ENCODE results near the gene SLC12A5.
A peak's percentile ranks its signal among the peaks of the same experiment; 100 is the strongest.

Gene SLC12A5

DNA sequence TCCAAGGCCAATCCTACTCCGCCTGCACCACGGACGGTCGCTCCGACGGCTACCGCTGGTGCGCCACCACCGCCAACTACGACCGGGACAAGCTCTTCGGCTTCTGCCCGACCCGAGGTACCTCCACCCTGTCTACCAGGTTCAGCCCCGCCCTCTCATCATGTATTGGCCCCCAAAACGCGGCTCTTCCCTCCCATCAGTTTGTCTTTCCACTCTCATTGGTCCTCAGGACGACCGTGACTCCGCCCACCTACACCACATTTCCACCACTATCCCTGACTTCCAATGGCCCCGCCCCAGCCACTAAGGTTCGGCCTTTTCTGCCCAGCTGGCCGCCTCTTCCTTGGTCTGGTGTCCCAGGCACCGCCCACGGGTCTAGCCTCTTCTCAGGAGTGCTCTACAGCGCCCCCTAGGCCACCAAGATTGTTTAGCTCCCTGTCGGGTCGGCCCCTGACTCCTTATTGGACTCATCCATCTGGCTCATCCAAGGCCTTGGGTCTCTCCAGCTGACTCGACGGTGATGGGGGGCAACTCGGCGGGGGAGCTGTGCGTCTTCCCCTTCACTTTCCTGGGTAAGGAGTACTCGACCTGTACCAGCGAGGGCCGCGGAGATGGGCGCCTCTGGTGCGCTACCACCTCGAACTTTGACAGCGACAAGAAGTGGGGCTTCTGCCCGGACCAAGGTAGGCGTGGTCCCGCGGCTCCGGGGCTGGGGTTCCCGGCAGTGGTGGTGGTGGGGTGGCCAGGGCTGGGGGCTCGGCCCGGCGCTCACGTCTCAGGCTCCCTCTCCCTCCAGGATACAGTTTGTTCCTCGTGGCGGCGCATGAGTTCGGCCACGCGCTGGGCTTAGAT, 17.2 kb upstream of the SLC12A5 start:
- H3K9me3 Mint-ChIP-seq, result no peaks in the 10 kb centered on the region
- H3K27me3 Mint-ChIP-seq, result peaks cover 73% of the 10 kb centered on the region
- H3K27ac Mint-ChIP-seq (ENCODE audit: low read depth), result peak overlapping the region; percentile 59
- H3K36me3 Mint-ChIP-seq (ENCODE audit: insufficient read depth), result peaks cover 18% of the 10 kb centered on the region
- H3K4me3 Mint-ChIP-seq, result peak overlapping the region; percentile 57
- H3K4me1 Mint-ChIP-seq, result peaks cover 54% of the 10 kb centered on the region
- no peak for DNase-seq (ENCODE audit: low spot score in 2 of 2)
- no peak for ATAC-seq (replicated peaks; ENCODE audit: extremely low read depth, poor library complexity, severe bottlenecking)

DNA sequence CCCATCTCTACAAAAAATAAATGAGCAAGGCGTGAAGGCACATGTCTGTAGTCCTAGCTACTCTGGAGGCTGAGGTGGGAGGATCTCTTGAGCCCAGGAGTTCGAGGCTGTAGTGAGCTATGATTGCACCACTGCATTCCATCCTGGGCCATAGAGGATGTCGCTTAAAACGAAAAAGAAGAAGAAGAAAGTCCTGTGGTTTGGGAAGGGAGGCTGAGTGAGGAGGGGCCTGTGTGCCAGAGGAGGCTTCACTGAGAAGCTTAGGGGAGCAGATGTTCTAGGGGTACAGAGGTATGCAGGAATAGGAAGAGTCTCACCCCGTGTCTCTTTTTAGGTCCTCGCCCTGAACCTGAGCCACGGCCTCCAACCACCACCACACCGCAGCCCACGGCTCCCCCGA, 16.1 kb upstream of the SLC12A5 start:
- no peaks in the 10 kb centered on the region for H3K9me3 Mint-ChIP-seq
- H3K27ac Mint-ChIP-seq (ENCODE audit: low read depth), result no peak overlapping the region
- peaks cover 78% of the 10 kb centered on the region for H3K27me3 Mint-ChIP-seq
- H3K36me3 Mint-ChIP-seq (ENCODE audit: insufficient read depth), result peaks cover 18% of the 10 kb centered on the region
- H3K4me1 Mint-ChIP-seq, result peaks cover 54% of the 10 kb centered on the region
- ATAC-seq (replicated peaks; ENCODE audit: extremely low read depth, poor library complexity, severe bottlenecking), result no peak
- no peak for DNase-seq (ENCODE audit: low spot score in 2 of 2)
- H3K4me3 Mint-ChIP-seq, result no peak overlapping the region

DNA sequence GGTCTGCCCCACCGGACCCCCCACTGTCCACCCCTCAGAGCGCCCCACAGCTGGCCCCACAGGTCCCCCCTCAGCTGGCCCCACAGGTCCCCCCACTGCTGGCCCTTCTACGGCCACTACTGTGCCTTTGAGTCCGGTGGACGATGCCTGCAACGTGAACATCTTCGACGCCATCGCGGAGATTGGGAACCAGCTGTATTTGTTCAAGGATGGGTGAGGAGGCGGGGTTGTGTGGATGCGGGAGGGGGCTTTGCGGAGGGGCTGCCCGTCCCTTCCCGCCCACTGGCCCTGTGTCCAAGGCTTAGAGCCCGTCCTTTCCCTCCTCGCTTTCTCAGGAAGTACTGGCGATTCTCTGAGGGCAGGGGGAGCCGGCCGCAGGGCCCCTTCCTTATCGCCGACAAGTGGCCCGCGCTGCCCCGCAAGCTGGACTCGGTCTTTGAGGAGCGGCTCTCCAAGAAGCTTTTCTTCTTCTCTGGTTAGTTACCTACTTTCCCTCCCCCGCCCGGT, 15.6 kb upstream of the SLC12A5 start:
- peak overlapping the region; percentile 38 for H3K4me3 Mint-ChIP-seq
- peaks cover 82% of the 10 kb centered on the region for H3K27me3 Mint-ChIP-seq
- ATAC-seq (replicated peaks; ENCODE audit: extremely low read depth, poor library complexity, severe bottlenecking) (no peak), DNase-seq (ENCODE audit: low spot score in 2 of 2) (no peak)
- peaks cover 54% of the 10 kb centered on the region for H3K4me1 Mint-ChIP-seq
- peaks cover 18% of the 10 kb centered on the region for H3K36me3 Mint-ChIP-seq (ENCODE audit: insufficient read depth)
- no peaks in the 10 kb centered on the region for H3K9me3 Mint-ChIP-seq
- no peak overlapping the region for H3K27ac Mint-ChIP-seq (ENCODE audit: low read depth)

GRCh38 chr20:46013829-46014516, 15.0 kb upstream of the SLC12A5 start:
- peak; percentile 67 for ATAC-seq (replicated peaks; ENCODE audit: extremely low read depth, poor library complexity, severe bottlenecking)
- H3K9me3 Mint-ChIP-seq, result no peaks in the 10 kb centered on the region
- H3K27ac Mint-ChIP-seq (ENCODE audit: low read depth), result no peak overlapping the region
- DNase-seq (ENCODE audit: low spot score in 2 of 2), result peak; percentile 40 to 56
- peaks cover 21% of the 10 kb centered on the region for H3K36me3 Mint-ChIP-seq (ENCODE audit: insufficient read depth)
- H3K27me3 Mint-ChIP-seq, result peaks cover 82% of the 10 kb centered on the region
- peak overlapping the region; percentile 38 for H3K4me3 Mint-ChIP-seq
- peaks cover 50% of the 10 kb centered on the region for H3K4me1 Mint-ChIP-seq

GRCh38 chr20:46014517-46015396, 14.3 kb upstream of the SLC12A5 start:
- peaks cover 21% of the 10 kb centered on the region for H3K36me3 Mint-ChIP-seq (ENCODE audit: insufficient read depth)
- peak overlapping the region; percentile 38 for H3K4me3 Mint-ChIP-seq
- peaks cover 76% of the 10 kb centered on the region for H3K27me3 Mint-ChIP-seq
- H3K27ac Mint-ChIP-seq (ENCODE audit: low read depth), result no peak overlapping the region
- peaks cover 42% of the 10 kb centered on the region for H3K4me1 Mint-ChIP-seq
- H3K9me3 Mint-ChIP-seq, result no peaks in the 10 kb centered on the region
- no peak for DNase-seq (ENCODE audit: low spot score in 2 of 2)
- ATAC-seq (replicated peaks; ENCODE audit: extremely low read depth, poor library complexity, severe bottlenecking), result no peak

- Mint-ChIP-seq H3K9me3 (no peaks in the 10 kb centered on the region), H3K4me3 (no peak overlapping the region), H3K36me3 (ENCODE audit: insufficient read depth) (peaks cover 16% of the 10 kb centered on the region), H3K4me1 (peaks cover 22% of the 10 kb centered on the region), H3K27me3 (peaks cover 65% of the 10 kb centered on the region), H3K27ac (ENCODE audit: low read depth) (no peak overlapping the region)
- DNase-seq (ENCODE audit: low spot score in 2 of 2) (no peak), ATAC-seq (replicated peaks; ENCODE audit: extremely low read depth, poor library complexity, severe bottlenecking) (no peak)
Observed at GRCh38 chr20:46017272-46017671, 11.7 kb upstream of the SLC12A5 start.

DNA sequence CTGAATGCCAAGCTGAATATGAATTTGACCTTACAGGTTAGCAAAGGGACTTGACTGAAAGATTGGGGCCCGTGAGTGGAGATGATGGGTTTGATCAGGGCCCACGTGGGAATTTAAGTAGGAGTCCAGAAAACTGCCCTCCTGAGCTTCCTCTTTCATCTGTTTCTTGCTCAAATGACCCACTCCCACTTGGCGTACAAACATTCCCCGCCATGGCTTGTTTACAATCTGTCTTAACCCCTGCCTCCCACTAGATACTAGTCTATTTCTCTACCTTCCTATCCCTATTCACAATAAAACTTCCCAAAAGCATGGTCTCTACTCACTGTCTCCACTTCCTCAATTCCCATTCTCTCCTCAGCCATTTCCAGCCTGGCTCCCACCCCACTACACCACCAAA, 10.9 kb upstream of the SLC12A5 start:
- no peak for ATAC-seq (replicated peaks; ENCODE audit: extremely low read depth, poor library complexity, severe bottlenecking)
- Mint-ChIP-seq H3K27ac (ENCODE audit: low read depth) (no peak overlapping the region), H3K4me1 (peaks cover 18% of the 10 kb centered on the region), H3K27me3 (peaks cover 60% of the 10 kb centered on the region), H3K4me3 (no peak overlapping the region), H3K36me3 (ENCODE audit: insufficient read depth) (peaks cover 14% of the 10 kb centered on the region), H3K9me3 (no peaks in the 10 kb centered on the region)
- DNase-seq (ENCODE audit: low spot score in 2 of 2), result no peak

DNA sequence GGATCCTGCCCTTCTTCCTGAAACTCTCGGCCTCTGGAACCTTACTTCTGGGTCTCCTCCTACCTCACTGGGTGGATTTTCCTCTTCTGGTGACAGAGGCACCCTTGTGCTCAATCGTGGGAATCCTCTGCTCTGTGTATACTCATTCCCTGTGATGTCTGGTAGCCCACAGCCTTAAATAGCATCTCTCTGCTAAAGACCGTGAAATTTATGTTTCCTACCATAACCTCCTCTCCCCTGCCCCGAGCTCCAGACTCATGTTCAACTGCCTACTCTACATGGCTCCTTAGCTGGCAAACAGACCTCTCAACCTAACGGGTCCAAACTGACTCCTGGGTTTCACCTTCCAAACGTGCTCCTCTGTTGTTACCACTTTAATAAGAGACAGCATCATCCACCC, 10.4 kb upstream of the SLC12A5 start:
- Mint-ChIP-seq H3K27me3 (peaks cover 60% of the 10 kb centered on the region), H3K4me1 (peaks cover 22% of the 10 kb centered on the region), H3K27ac (ENCODE audit: low read depth) (no peak overlapping the region), H3K36me3 (ENCODE audit: insufficient read depth) (peaks cover 13% of the 10 kb centered on the region), H3K9me3 (no peaks in the 10 kb centered on the region), H3K4me3 (no peak overlapping the region)
- ATAC-seq (replicated peaks; ENCODE audit: extremely low read depth, poor library complexity, severe bottlenecking) (no peak), DNase-seq (ENCODE audit: low spot score in 2 of 2) (no peak)

DNA sequence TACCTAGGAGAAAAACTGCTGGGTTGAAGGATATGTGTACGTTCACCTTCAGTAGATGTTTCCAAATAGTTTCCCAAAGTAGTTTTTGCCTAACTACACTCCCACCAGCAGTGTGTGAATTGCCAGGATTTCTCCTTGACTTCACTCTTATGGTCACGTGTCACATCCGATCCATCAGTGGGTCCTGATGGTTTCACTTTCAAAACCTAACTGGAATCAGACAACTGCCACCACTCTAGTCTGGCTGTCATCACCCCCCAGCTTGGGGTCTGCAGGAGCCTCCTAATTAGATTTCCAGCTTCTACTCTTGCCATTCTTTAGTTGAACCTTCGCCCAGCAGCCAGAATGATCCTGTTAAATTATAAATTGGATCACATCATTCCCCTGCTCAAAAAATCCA, 8.5 kb upstream of the SLC12A5 start:
- Mint-ChIP-seq H3K27me3 (peaks cover 60% of the 10 kb centered on the region), H3K27ac (ENCODE audit: low read depth) (no peak overlapping the region), H3K36me3 (ENCODE audit: insufficient read depth) (peaks cover 4% of the 10 kb centered on the region), H3K9me3 (no peaks in the 10 kb centered on the region), H3K4me1 (peaks cover 13% of the 10 kb centered on the region), H3K4me3 (peak overlapping the region; percentile 62)
- ATAC-seq (replicated peaks; ENCODE audit: extremely low read depth, poor library complexity, severe bottlenecking), result no peak
- DNase-seq (ENCODE audit: low spot score in 2 of 2), result no peak

DNA sequence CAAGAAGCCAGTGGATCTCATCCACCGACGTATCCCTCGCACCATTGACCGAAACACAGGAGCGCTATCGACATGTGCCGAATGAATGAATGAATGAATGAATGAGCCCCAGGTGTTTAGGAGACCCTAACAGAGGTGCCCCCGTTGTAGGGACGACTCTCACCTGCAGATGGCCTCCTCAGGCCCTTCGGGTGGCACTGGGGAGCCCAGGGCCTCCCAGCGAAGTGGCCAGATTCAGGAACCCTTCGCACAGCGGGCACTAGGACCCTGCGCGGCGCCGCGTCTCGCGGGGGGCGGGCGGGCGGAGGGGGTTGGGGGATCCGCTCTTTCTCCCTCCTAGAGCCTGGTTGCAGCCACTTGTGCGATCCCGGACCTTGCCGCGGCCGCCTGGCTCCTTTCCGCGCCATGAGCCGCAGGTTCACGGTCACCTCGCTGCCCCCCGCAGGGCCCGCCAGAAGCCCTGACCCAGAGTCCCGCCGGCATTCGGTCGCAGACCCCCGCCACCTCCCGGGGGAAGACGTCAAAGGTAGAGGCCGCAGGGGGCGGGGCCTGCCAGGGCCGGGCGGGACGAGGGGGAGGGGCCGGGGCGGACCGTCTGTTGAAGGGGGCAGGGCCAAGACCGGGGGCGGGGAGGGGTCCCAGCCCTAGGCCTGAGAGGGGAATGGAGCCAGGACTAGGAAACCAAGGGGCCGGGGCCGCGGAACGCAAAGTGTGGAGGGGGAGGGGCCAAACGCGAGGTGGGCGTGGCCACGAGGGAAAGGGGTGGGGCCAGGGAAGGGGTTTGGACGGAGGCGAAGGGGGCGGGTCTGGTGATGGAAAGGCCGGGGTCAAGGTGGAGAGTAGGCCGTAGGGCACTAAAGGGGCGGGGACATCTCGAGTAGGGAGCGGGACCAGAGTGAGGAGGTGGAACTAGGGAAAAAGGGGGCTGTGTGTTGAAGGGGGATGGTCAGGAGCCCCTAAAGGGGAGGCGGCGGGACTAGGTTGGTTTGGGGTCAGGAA, 7.4 kb upstream of the SLC12A5 start:
- H3K36me3 Mint-ChIP-seq (ENCODE audit: insufficient read depth), result peaks cover 4% of the 10 kb centered on the region
- no peaks in the 10 kb centered on the region for H3K9me3 Mint-ChIP-seq
- peaks cover 70% of the 10 kb centered on the region for H3K27me3 Mint-ChIP-seq
- no peak overlapping the region for H3K27ac Mint-ChIP-seq (ENCODE audit: low read depth)
- peak; percentile 30 for ATAC-seq (replicated peaks; ENCODE audit: extremely low read depth, poor library complexity, severe bottlenecking)
- H3K4me3 Mint-ChIP-seq, result peak overlapping the region; percentile 62
- H3K4me1 Mint-ChIP-seq, result peaks cover 13% of the 10 kb centered on the region
- DNase-seq (ENCODE audit: low spot score in 2 of 2), result no peak

DNA sequence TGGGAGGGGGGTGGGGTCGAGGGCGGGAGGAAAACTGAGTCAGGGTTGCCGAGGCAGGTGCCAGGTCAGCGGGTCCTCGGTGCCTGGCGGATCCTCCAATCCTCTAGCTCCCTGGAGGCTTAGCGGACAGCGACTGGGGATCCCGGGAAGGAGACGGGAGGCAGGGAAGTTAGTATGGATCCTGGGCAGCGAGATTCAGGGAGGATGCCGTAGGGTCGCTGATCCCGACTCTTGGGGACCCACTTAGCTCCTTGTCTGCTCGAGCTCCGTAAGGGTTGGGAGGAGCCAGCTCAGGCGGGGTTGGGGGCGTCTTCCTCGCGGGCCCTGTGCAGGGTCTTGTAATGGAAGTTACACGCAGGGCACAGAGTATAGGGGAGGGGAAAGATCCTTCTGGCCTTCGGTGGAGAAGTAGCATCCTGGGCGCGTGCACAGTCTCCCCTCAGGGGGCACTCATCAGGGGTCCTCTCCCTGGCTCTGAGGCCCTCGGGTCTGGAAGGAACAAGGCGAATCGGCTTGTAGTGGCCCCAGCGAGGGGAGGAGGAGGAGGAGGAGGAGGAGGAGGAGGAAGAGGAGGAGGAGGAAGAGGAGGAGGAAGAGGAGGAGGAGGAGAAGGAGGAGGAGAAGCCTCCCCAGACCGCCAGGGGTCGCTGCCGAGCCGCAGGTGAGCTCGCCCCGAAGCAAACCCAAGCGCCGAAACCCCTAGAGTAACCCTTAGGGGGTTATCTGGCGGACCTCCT, 6.4 kb upstream of the SLC12A5 start:
- H3K27ac Mint-ChIP-seq (ENCODE audit: low read depth), result no peak overlapping the region
- peaks cover 72% of the 10 kb centered on the region for H3K27me3 Mint-ChIP-seq
- peaks cover 13% of the 10 kb centered on the region for H3K4me1 Mint-ChIP-seq
- DNase-seq (ENCODE audit: low spot score in 2 of 2) (peak; percentile 55 to 68), ATAC-seq (replicated peaks; ENCODE audit: extremely low read depth, poor library complexity, severe bottlenecking) (peak; percentile 72)
- no peaks in the 10 kb centered on the region for H3K9me3 Mint-ChIP-seq
- H3K4me3 Mint-ChIP-seq, result peak overlapping the region; percentile 62
- H3K36me3 Mint-ChIP-seq (ENCODE audit: insufficient read depth), result peaks cover 4% of the 10 kb centered on the region
